GM18873 (cell line): ENCODE measurements around the gene POLR1B.
"Not testable (repeated sequence)": the region's sequence is repeated elsewhere in the genome, so short reads cannot be mapped to it uniquely, and the experiment has no call there.

ENCODE experiments used
- ATAC-seq: cut with Tn5 transposase; IDR thresholded peaks from one replicate; pipeline ENCODE4 v1.9.1; 2021; ENCODE audit warnings: mild to moderate bottlenecking, moderate library complexity, moderate number of reproducible peaks; ENCODE audit not compliant: unreplicated experiment, low FRiP score

The POLR1B gene

DNA sequence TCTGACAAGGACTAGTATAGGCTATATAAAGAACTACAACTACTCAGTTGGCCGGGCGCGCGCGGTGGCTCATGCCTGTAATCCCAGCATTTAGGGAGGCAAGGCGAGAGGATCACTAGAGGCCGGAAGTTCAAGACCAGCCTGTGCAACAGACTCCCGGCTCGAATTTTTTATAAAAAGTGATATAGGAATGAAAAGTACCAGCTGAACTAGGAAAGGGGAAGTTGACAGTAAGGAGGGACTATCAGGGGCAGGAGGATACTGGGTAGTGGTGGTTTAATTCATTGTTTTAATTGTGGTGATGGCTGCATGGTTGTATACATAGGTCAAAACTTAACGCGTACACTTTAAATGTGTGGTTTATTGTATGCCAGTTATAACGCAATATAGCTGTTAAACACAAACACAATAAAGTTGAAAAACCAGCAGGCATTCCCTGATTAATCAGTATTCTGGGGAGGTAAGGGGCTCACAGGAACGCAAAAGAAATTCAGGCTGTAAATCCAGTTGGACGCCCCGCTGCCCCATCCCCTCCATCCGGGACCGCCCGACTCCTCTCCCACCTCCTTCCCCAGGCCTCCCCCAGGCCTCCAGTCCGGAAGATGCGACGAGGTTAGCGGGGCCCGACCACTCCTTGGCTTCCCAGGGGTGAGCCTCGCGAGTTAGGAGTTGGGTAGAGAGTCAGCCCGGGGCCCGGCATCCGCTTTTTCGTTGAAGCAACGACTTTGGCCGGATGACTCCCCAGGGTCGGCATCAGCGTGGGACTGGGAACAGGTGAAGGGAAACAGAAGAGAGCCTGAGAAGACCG lies 746 bp upstream of the POLR1B start:
- peak; percentile 42 for ATAC-seq

- ATAC-seq, result no peak
Measured at GRCh38 chr2:112542984-112543661, 858 bp downstream of the POLR1B start.

DNA sequence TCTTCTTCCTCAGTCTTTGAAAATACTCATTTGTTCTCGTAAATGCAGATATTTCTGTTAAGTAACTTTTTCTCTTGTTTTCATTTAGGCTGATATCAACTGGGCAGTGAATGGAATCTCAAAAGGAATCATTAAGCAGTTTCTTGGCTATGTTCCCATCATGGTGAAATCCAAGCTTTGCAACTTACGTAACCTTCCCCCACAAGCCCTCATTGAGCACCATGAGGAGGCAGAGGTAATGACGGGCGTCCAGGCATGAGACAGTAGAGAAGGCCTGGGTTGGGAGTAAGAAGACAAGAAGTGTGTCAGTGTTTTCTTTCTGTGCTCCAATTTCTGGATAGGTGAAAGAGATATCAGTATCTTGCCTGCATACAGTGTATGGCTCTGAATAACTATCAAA lies 5.1 kb downstream of the POLR1B start:
- ATAC-seq, result no peak

DNA sequence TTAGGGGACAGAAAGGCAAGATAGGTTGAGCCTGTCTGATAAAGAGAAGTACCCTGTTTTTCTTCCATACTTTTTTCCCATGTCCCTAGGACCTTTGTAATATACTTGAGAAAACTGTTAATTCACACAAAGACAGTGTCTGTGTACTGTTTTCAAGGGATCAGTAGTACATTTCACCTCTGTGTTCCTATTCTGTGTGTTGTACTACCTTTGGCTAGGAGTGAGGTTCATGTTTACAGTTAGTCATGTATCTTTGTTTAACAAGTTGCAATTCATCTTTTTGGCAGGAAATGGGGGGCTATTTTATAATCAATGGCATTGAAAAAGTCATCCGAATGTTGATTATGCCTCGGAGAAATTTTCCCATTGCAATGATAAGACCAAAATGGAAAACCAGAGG lies 6.7 kb downstream of the POLR1B start:
- no peak for ATAC-seq

DNA sequence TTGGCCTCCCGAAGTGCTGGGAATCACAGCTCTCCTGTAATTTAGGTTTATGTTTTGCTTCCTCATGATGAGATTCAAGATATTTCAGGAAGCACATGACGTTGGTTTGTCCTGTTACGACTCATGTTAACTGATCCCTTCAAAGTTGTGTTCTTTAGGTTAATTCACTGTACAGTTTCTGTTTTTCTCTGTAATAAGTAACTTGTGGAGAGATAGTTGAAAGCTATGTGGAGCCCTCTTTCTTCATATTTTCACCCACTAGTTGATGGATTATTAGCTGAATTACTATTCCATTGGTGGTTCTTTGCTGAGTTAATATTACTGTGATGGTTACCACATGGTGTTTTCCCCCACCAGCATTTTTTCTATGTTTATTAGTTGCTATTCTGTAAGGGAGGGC lies 23.8 kb downstream of the POLR1B start:
- ATAC-seq, result no peak

DNA sequence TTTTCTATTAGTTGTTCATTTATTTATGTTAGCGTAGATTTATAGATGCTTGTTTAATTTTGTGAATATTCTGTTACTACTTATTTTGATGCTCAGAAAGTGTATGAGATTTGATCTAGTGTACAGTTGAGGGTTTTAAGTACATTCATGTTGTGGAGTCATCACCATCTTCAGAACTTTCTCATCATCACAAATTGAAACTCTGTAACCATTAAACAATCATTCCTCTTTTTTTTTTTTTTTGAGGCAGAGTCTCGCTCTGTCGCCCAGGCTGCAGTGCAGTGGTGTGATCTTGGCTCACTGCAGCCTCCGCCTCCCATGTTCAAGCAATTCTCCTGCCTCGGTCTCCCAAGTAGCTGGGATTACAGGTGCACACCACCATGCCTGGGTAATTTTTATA lies 24.2 kb downstream of the POLR1B start:
- not testable (repeated sequence) for ATAC-seq

DNA sequence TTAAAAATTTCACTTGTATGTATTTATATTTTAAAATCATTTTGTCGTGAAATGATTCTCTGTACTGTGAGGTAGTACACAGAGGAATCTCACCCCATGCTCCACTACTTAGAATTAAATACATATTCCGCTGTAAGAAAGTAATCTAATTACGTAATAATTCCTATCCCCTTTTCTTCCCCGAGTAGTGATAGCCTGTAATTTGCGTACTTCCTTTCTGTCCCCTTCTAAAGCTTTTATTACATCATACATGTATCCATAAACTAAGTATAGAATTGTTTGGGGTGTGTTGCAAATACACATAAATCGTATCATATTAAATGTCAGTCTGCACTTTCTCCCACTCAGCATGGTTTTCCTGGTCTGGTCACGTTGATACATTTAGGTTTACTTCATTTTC lies 29.7 kb downstream of the POLR1B start:
- no peak for ATAC-seq

- no peak for ATAC-seq
Measured at GRCh38 chr2:112577756-112578155, 35.5 kb downstream of the POLR1B start.

DNA sequence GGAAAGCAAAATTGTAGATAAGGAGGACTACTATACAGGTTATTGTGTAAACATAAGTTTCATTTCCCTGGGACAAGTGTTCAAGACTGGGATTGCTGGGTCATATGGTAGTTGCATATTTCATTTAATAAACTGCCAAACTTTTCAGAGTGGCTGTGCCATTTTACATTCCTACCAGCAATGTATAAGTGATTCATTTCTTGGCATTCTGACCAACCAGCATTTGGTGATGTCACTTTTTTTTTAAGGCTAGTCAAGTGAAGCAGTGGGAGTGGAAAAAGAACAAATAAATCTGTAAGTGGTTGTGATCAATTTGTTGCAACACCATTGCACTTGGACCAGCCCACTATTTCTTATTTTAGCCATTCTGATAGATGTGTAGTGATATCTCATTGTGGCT lies 37.0 kb downstream of the POLR1B start:
- ATAC-seq, result no peak

DNA sequence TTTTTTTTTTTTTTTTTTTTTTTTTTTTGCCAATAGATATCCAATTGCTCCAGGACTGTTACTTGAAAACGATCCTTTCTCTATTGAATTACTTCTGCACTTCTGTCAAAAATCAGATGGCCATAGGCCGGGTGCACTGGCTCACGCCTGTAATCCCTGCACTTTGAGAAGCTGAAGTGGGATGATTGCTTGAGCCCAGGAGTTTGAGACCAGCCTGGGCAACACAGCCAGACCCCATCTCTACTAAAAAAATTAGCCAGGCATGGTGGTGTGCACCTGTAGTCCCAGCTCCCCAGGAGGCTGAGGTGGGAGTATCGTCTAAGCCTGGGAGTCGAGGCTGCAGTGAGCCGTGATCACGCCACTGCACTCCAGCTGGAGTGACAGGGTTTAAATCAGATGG lies 37.8 kb downstream of the POLR1B start:
- no peak for ATAC-seq

- ATAC-seq, result no peak
Measured at GRCh38 chr2:112582314-112582746, 40.1 kb downstream of the POLR1B start.

- ATAC-seq, result no peak
Measured at GRCh38 chr2:112583497-112584133, 41.4 kb downstream of the POLR1B start.

GRCh38 chr2:112584134-112584890 lies 42.0 kb downstream of the POLR1B start, which contains the start of gene CHCHD5:
Gene CHCHD5 (plus strand): TSS chr2:112584609. CDS start chr2:112584648, 39 bp downstream.
- peak; percentile 85 for ATAC-seq

GRCh38 chr2:112584891-112585250 lies 42.6 kb downstream of the POLR1B start:
- ATAC-seq, result no peak

- ATAC-seq, result no peak
Measured at GRCh38 chr2:112585400-112585799, 43.1 kb downstream of the POLR1B start.

GRCh38 chr2:112585873-112586464 lies 43.7 kb downstream of the POLR1B start:
- ATAC-seq, result no peak

DNA sequence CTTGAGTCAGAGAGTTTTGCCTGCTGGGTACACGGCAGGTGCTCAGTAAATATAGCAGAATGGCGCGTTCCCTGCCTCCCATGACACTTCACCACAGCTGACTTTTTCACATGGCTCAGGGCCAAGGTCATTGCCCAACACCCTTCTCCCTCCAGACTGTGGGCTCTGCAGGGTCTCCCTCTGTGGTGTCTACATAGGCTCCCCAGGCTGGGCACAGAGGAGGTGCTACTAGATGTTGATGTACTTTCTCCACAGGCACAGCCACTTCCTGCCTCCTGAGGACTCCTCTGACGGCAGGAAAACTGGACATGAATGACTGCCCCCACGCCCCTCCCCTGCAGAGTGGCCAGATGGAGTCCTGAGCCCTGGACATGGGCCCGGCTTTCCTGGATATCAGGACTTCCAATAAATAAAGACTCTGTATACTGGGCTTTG lies 46.4 kb downstream of the POLR1B start:
- ATAC-seq, result no peak

- no peak for ATAC-seq
Measured at GRCh38 chr2:112591413-112591812, 49.1 kb downstream of the POLR1B start.

GRCh38 chr2:112593736-112594135 lies 51.5 kb downstream of the POLR1B start:
- no peak for ATAC-seq
